OCI-LY3 (cell line): ENCODE data around the gene SNX24.

Source experiments
- H2AFZ ChIP-seq: fragments of 200-600, 300-600 bp; shearing (Covaris generic); 2 replicates; pipeline ENCODE4 v1.6.0; 2014; ENCODE audit warnings: antibody characterized with exemption, low read depth, low read length
- H3K27ac ChIP-seq: fragments of 200-600, 300-600 bp; sonication (generic); 2 replicates; pipeline ENCODE4 v1.5.1; 2014; ENCODE audit warnings: mild to moderate bottlenecking, low read length, moderate library complexity, mixed read lengths
- H3K27me3 ChIP-seq: fragments of 200-600, 300-600 bp; sonication (generic); 2 replicates; pipeline ENCODE4 v1.6.1; 2014; ENCODE audit warnings: low read depth, low read length, mixed read lengths
- H3K36me3 ChIP-seq: fragments of 200-600, 300-600 bp; sonication (generic); replicated peaks from 2 replicates; pipeline ENCODE3; 2014; ENCODE audit warnings: low read depth, low read length, mixed read lengths
- H3K4me1 ChIP-seq: fragments of 300-600, 200-600 bp; sonication (generic); 2 replicates; pipeline ENCODE4 v1.6.1; 2014; ENCODE audit warnings: low read length, mixed read lengths
- H3K4me2 ChIP-seq: fragments of 200-600, 300-600 bp; sonication (generic); 2 replicates; pipeline ENCODE4 v1.6.1; 2014; ENCODE audit warnings: low read length, mixed read lengths
- H3K4me3 ChIP-seq: fragments of 300-600, 200-600 bp; sonication (generic); 2 replicates; pipeline ENCODE4 v1.5.1; 2014; ENCODE audit warnings: antibody characterized with exemption, mild to moderate bottlenecking, low read length, moderate library complexity
- H3K79me2 ChIP-seq: fragments of 300-600, 200-600 bp; shearing (Covaris generic); 2 replicates; pipeline ENCODE4 v1.6.1; 2014; ENCODE audit warnings: mild to moderate bottlenecking, low read length, mixed read lengths
- H3K9ac ChIP-seq: fragments of 300-600, 200-600 bp; shearing (Covaris generic); 2 replicates; pipeline ENCODE4 v1.6.0; 2014; ENCODE audit warnings: mild to moderate bottlenecking, low read length, moderate library complexity
- H3K9me3 ChIP-seq: fragments of 200-600, 300-600 bp; shearing (Covaris generic); 2 replicates; pipeline ENCODE4 v1.6.1; 2014; ENCODE audit warnings: low read length, mixed read lengths; ENCODE audit not compliant: insufficient read depth
- H4K20me1 ChIP-seq: fragments of 200-600, 300-600 bp; sonication (generic); 2 replicates; pipeline ENCODE4 v1.6.1; 2016; ENCODE audit warnings: low read length, mixed read lengths; ENCODE audit not compliant: insufficient read depth
- EZH2phosphoT487 ChIP-seq: fragments of 200-600 bp; shearing (Covaris generic); IDR thresholded peaks from 2 replicates; pipeline ENCODE4 v1.6.1; 2018; ENCODE audit warnings: antibody characterized with exemption, mixed run types, low read depth
- TF ChIP-seq, protein P1 (sequence below): fragments of 200-600, 300-600 bp; sonication (generic); IDR thresholded peaks from 2 replicates; pipeline ENCODE4 v1.5.1; 2014; ENCODE audit warnings: antibody characterized with exemption, low read length, low read depth

The SNX24 gene

DNA sequence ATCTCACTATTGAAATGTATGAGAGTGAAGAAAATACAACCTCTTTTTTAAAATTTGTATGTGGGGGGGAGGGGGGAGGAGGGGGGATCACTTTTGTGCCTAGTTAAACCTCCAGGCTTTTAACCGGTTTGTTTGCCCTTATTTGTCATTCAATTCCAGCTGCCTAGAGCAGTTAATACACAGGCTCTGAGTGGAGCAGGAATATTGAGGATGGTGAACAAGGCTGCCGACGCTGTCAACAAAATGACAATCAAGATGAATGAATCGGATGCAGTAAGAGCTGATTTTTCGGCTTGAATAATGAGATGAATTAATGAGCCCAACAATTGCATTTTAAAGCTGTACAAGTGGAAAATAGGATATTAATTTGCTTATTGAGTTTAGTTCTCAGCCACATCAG lies 28.7 kb upstream of the SNX24 start:
- H3K4me3 ChIP-seq: no peak overlapping the region
- H3K4me2 ChIP-seq: no peak overlapping the region
- H3K27me3 ChIP-seq: no peaks in the 10 kb centered on the region
- no peak overlapping the region for H3K27ac ChIP-seq
- H3K9ac ChIP-seq: no peak overlapping the region
- H2AFZ ChIP-seq: no peak overlapping the region
- no peaks in the 10 kb centered on the region for H3K9me3 ChIP-seq
- H3K36me3 ChIP-seq: peaks cover 7% of the 10 kb centered on the region
- H3K79me2 ChIP-seq: no peaks in the 10 kb centered on the region
- no peaks in the 10 kb centered on the region for H3K4me1 ChIP-seq
- TF ChIP-seq, protein P1, sequence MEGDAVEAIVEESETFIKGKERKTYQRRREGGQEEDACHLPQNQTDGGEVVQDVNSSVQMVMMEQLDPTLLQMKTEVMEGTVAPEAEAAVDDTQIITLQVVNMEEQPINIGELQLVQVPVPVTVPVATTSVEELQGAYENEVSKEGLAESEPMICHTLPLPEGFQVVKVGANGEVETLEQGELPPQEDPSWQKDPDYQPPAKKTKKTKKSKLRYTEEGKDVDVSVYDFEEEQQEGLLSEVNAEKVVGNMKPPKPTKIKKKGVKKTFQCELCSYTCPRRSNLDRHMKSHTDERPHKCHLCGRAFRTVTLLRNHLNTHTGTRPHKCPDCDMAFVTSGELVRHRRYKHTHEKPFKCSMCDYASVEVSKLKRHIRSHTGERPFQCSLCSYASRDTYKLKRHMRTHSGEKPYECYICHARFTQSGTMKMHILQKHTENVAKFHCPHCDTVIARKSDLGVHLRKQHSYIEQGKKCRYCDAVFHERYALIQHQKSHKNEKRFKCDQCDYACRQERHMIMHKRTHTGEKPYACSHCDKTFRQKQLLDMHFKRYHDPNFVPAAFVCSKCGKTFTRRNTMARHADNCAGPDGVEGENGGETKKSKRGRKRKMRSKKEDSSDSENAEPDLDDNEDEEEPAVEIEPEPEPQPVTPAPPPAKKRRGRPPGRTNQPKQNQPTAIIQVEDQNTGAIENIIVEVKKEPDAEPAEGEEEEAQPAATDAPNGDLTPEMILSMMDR: no peak
- no peak for TF ChIP-seq EZH2phosphoT487
- H4K20me1 ChIP-seq: no peaks in the 10 kb centered on the region

DNA sequence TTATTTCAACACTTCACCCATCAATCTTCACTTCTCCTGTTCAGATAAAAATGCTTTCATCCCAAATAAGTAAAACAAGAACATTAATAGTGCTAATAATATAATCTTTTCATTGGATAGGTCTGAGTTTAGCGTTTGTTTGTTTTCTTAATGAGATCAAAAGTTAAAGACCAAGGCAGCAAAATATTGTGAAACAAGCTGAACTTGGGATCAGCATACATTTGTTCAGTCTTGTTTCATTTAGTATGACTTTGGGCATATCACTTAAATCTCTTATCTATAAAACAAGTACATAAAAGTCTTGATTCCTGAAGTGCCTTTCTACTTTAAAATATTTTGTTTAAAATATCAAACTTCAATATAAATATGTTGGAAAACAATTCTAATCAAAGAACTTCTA lies 13.4 kb upstream of the SNX24 start:
- H3K4me1 ChIP-seq: no peaks in the 10 kb centered on the region
- H3K4me3 ChIP-seq: no peak overlapping the region
- H3K79me2 ChIP-seq: no peaks in the 10 kb centered on the region
- H3K9me3 ChIP-seq: no peaks in the 10 kb centered on the region
- TF ChIP-seq, protein P1: no peak
- TF ChIP-seq EZH2phosphoT487: no peak
- no peaks in the 10 kb centered on the region for H4K20me1 ChIP-seq
- no peak overlapping the region for H3K4me2 ChIP-seq
- no peak overlapping the region for H3K9ac ChIP-seq
- H3K27me3 ChIP-seq: no peaks in the 10 kb centered on the region
- no peak overlapping the region for H3K27ac ChIP-seq
- no peak overlapping the region for H2AFZ ChIP-seq
- H3K36me3 ChIP-seq: peaks cover 16% of the 10 kb centered on the region

DNA sequence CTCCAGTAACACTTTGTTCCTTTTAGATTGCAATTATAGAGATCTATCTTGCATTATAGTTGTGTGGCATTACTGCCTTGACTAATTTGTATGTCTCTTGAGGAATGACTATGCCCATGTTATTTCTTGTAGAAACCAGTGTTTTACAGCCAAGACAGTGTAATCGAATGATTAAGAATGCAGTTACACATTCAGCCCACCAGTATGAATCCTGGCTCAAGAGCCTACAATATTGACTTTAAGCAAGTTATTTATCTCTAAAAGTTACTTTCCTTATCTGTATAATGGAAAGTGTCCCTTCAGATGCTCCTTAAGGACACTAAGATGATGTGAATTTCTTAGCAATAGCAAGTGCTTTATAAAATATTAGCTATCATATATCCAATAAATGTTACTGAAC lies 9.7 kb upstream of the SNX24 start:
- Histone ChIP-seq H3K4me1 (no peaks in the 10 kb centered on the region), H3K9me3 (no peaks in the 10 kb centered on the region), H3K9ac (no peak overlapping the region), H3K27ac (no peak overlapping the region), H3K4me3 (no peak overlapping the region), H3K79me2 (no peaks in the 10 kb centered on the region), H4K20me1 (no peaks in the 10 kb centered on the region), H3K27me3 (no peaks in the 10 kb centered on the region), H3K36me3 (no peaks in the 10 kb centered on the region), H3K4me2 (no peak overlapping the region), H2AFZ (no peak overlapping the region)
- TF ChIP-seq EZH2phosphoT487: no peak
- TF ChIP-seq, protein P1: no peak

DNA sequence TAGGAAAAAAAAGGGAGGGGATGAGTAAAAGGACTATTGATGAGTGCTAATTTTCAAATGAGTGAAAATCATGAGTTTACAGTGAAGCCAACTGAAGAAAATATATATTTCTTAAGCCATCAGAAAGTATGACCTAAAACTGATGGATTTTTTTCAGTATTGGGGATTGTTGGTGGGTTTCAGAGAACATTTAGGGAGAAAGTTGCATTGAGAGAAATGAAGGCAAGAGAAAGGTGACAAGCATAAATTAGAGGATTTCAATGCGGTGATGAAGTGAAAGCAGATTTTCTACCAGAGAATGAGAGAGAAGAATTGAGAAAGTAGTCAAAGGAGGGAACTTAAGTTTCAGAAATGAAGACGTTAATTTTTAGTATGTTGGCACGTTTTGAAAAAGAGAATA lies 8.5 kb upstream of the SNX24 start:
- H3K4me1 ChIP-seq: no peaks in the 10 kb centered on the region
- H4K20me1 ChIP-seq: no peaks in the 10 kb centered on the region
- H3K4me2 ChIP-seq: no peak overlapping the region
- no peaks in the 10 kb centered on the region for H3K27me3 ChIP-seq
- no peaks in the 10 kb centered on the region for H3K79me2 ChIP-seq
- no peak overlapping the region for H3K27ac ChIP-seq
- no peak overlapping the region for H3K4me3 ChIP-seq
- TF ChIP-seq, protein P1: no peak
- TF ChIP-seq EZH2phosphoT487: no peak
- no peaks in the 10 kb centered on the region for H3K9me3 ChIP-seq
- no peak overlapping the region for H2AFZ ChIP-seq
- no peaks in the 10 kb centered on the region for H3K36me3 ChIP-seq
- no peak overlapping the region for H3K9ac ChIP-seq
